ENCODE data around the gene BCKDHB. TPM values are rescaled to one million over a fixed set of nuclear protein-coding genes. Genes with fewer than 3 reads are reported as not detected.

Gene BCKDHB
- total and polyA plus RNA-seq, 2 of the 4 experiments (the other 2 are of a cell fraction): 11.2 to 11.8 TPM

DNA sequence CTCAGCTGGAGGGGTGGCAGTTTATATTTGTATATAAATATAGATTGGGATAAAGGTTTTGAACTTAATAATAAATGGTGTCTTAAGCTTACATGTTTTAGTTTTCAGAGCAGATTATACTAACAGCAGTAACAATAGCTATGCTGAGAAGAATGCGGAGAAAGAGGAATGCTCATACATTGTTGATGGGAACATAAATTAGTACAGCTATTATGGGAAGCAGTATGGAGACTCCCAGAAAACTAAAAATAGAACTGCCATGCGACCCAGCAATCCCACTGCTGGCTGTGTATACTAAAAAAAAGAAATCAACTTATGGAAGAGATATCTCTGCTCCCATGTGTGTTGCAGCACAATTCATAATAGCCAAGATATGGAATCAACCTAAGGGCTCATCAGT is 127.9 kb downstream of the BCKDHB start:
- Histone ChIP-seq H2BK5ac (ENCODE audit: low read depth, low read length, poor library complexity, severe bottlenecking) (no peak overlapping the region), H2BK120ac (ENCODE audit: low read depth, low read length) (no peak overlapping the region), H3K4me1 (ENCODE audit: control insufficient read depth, insufficient read depth, low read length) (no peaks in the 10 kb centered on the region; the same call in 1 of the 2 replicates), H2AFZ (replicated peaks; ENCODE audit: low read length, poor library complexity) (no peak overlapping the region), H3K27me3 (ENCODE audit: control insufficient read depth, insufficient read depth, low read length) (no peaks in the 10 kb centered on the region), H3K23ac (ENCODE audit: low read depth, low read length) (no peak overlapping the region), H2BK20ac (ENCODE audit: low read depth, low read length) (no peak overlapping the region), H3K36me3 (ENCODE audit: control insufficient read depth, insufficient read depth, low read length) (no peaks in the 10 kb centered on the region; the same call in 1 of the 2 replicates), H2AK9ac (replicated peaks; ENCODE audit: low read depth, low read length, poor library complexity) (no peak overlapping the region), H4K91ac (ENCODE audit: insufficient read depth, low read depth, low read length) (no peak overlapping the region), H4K5ac (ENCODE audit: low read depth, low read length) (no peak overlapping the region), H2AK5ac (ENCODE audit: low read depth, low read length) (no peak overlapping the region), H3K4me3 (ENCODE audit: insufficient read depth, low read depth, low read length) (no peak overlapping the region), H4K20me1 (ENCODE audit: insufficient read depth, low read length) (no peaks in the 10 kb centered on the region), H3K9me1 (ENCODE audit: insufficient read depth, low read length) (no peaks in the 10 kb centered on the region), H4K8ac (ENCODE audit: low read depth in 2 of 2, low read length in 2 of 2) (no peak overlapping the region), H3K4ac (ENCODE audit: low read depth, low read length) (no peak overlapping the region), H3K4me2 (ENCODE audit: low read depth, low read length) (no peak overlapping the region), H3K18ac (ENCODE audit: low read depth, low read length) (no peak overlapping the region), H3K14ac (replicated peaks; ENCODE audit: low read depth, low read length) (no peak overlapping the region), H3K27ac (ENCODE audit: insufficient read depth, low read length) (no peak overlapping the region), H3K56ac (ENCODE audit: extremely low read depth, insufficient read depth, low read length) (no peak overlapping the region), H3K9ac (ENCODE audit: low read depth, low read length) (no peak overlapping the region), H3K79me1 (ENCODE audit: low read depth in 1 of 2, low read length in 2 of 2) (no peaks in the 10 kb centered on the region), H2BK15ac (ENCODE audit: low read depth, low read length) (no peak overlapping the region), H3K9me3 (ENCODE audit: control insufficient read depth, insufficient read depth, low read length) (no peaks in the 10 kb centered on the region)
- dilution Hi-C loops (cut with HindIII; ENCODE audit: low sequenced_read_pairs, unreplicated experiment) (no loop called here), intact Hi-C loops (cut with micrococcal nuclease) (loop anchor here (10.0 kb wide), 1 partner anchor 90 kb away; no protein-coding TSS in a partner anchor), in situ Hi-C loops (cut with MboI; ENCODE audit: low sequenced_read_pairs) (no loop called here)
- no CpG with 5 or more reads among the region's 2 CpGs for WGBS, 2 experiments (ENCODE audit: extremely low coverage in 2 of 2, insufficient read length in 1 of 2)
- BruUV-seq (replicated peaks): no TSS peak
- POLR2A ChIA-PET (ENCODE audit: unreplicated experiment): no interaction called here
- DNase-seq: peak; percentile 7
- TF ChIP-seq NFE2L2 (IDR thresholded peaks at IDR 0.05; ENCODE audit: low read depth, low read length): no peak
- TF ChIP-seq POLR2A (IDR thresholded peaks at IDR 0.05; ENCODE audit: low read depth, low read length): no peak
- TF ChIP-seq SMC3 (IDR thresholded peaks at IDR 0.05; ENCODE audit: low read depth, low read length): no peak
- no peak for TF ChIP-seq RFX5 (IDR thresholded peaks at IDR 0.05; ENCODE audit: low read depth, low read length)
- TF ChIP-seq MXI1 (IDR thresholded peaks at IDR 0.05; ENCODE audit: borderline replicate concordance, low read depth, low read length): no peak
- TF ChIP-seq, protein P1, sequence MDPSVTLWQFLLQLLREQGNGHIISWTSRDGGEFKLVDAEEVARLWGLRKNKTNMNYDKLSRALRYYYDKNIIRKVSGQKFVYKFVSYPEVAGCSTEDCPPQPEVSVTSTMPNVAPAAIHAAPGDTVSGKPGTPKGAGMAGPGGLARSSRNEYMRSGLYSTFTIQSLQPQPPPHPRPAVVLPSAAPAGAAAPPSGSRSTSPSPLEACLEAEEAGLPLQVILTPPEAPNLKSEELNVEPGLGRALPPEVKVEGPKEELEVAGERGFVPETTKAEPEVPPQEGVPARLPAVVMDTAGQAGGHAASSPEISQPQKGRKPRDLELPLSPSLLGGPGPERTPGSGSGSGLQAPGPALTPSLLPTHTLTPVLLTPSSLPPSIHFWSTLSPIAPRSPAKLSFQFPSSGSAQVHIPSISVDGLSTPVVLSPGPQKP (IDR thresholded peaks at IDR 0.05; ENCODE audit: borderline replicate concordance, low read depth, low read length): no peak
- TF ChIP-seq BHLHE40 (IDR thresholded peaks at IDR 0.05; ENCODE audit: low read depth, low read length): no peak
- TF ChIP-seq, protein P2, sequence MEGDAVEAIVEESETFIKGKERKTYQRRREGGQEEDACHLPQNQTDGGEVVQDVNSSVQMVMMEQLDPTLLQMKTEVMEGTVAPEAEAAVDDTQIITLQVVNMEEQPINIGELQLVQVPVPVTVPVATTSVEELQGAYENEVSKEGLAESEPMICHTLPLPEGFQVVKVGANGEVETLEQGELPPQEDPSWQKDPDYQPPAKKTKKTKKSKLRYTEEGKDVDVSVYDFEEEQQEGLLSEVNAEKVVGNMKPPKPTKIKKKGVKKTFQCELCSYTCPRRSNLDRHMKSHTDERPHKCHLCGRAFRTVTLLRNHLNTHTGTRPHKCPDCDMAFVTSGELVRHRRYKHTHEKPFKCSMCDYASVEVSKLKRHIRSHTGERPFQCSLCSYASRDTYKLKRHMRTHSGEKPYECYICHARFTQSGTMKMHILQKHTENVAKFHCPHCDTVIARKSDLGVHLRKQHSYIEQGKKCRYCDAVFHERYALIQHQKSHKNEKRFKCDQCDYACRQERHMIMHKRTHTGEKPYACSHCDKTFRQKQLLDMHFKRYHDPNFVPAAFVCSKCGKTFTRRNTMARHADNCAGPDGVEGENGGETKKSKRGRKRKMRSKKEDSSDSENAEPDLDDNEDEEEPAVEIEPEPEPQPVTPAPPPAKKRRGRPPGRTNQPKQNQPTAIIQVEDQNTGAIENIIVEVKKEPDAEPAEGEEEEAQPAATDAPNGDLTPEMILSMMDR (conservative IDR thresholded peaks at IDR 0.05; ENCODE audit: low read depth, low read length): no peak
- TF ChIP-seq, protein P3, sequence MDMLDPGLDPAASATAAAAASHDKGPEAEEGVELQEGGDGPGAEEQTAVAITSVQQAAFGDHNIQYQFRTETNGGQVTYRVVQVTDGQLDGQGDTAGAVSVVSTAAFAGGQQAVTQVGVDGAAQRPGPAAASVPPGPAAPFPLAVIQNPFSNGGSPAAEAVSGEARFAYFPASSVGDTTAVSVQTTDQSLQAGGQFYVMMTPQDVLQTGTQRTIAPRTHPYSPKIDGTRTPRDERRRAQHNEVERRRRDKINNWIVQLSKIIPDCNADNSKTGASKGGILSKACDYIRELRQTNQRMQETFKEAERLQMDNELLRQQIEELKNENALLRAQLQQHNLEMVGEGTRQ (IDR thresholded peaks at IDR 0.05; ENCODE audit: low read depth, low read length): no peak
- no peak for TF ChIP-seq CHD1 (IDR thresholded peaks at IDR 0.05; ENCODE audit: low read depth, low read length)
- no peak for TF ChIP-seq CEBPB (IDR thresholded peaks at IDR 0.05; ENCODE audit: low read depth, low read length)
- no peak for ATAC-seq (ENCODE audit: low read depth)
- CTCF ChIA-PET: no interaction called here

Data from IMR-90 (cell line).